ENCODE data around the gene TRABD2B.

Gene TRABD2B

GRCh38 chr1:47870946-47871676 lies 126.1 kb downstream of the TRABD2B start:
- no peak for DNase-seq (ENCODE audit: low read depth)
- no peak overlapping the region for H3K4me3 ChIP-seq (ENCODE audit: low read depth, low read length)
- TF ChIP-seq CTCF (IDR thresholded peaks at IDR 0.05; ENCODE audit: control insufficient read depth, extremely low read depth, insufficient read depth) = no peak

DNA sequence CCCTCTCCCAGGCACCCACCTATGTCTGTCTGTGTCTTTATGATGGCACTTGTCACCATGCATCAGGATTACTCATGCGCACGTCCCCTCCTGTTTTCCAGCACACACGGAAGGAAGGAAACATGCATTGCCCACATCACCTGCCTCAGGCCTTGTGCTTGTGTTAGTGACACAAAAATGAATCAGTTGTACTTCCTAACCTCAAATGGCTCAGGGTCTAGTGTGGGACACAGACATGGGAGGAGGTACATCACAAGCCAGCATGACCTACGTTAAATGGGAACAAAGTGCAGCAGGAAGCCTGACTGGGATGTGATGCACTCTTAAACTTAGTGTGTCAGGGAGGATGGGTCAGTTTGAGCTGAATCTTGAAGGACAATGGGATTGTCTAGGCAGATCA lies 126.7 kb downstream of the TRABD2B start:
- no peak for TF ChIP-seq CTCF (IDR thresholded peaks at IDR 0.05; ENCODE audit: control insufficient read depth, extremely low read depth, insufficient read depth)
- H3K4me3 ChIP-seq (ENCODE audit: low read depth, low read length) = no peak overlapping the region
- no peak for DNase-seq (ENCODE audit: low read depth)

- no peak for TF ChIP-seq CTCF (IDR thresholded peaks at IDR 0.05; ENCODE audit: control insufficient read depth, extremely low read depth, insufficient read depth)
- no peak for DNase-seq (ENCODE audit: low read depth)
- H3K4me3 ChIP-seq (ENCODE audit: low read depth, low read length) = no peak overlapping the region
Measured at GRCh38 chr1:47868348-47868676, 128.9 kb downstream of the TRABD2B start.

GRCh38 chr1:47867438-47868347 lies 129.5 kb downstream of the TRABD2B start:
- no peak for TF ChIP-seq CTCF (IDR thresholded peaks at IDR 0.05; ENCODE audit: control insufficient read depth, extremely low read depth, insufficient read depth)
- no peak for DNase-seq (ENCODE audit: low read depth)
- no peak overlapping the region for H3K4me3 ChIP-seq (ENCODE audit: low read depth, low read length)

- no peak for TF ChIP-seq CTCF (IDR thresholded peaks at IDR 0.05; ENCODE audit: control insufficient read depth, extremely low read depth, insufficient read depth)
- DNase-seq (ENCODE audit: low read depth) = no peak
- H3K4me3 ChIP-seq (ENCODE audit: low read depth, low read length) = no peak overlapping the region
Measured at GRCh38 chr1:47866601-47867437, 130.4 kb downstream of the TRABD2B start.

- H3K4me3 ChIP-seq (ENCODE audit: low read depth, low read length) = no peak overlapping the region
- no peak for DNase-seq (ENCODE audit: low read depth)
- TF ChIP-seq CTCF (IDR thresholded peaks at IDR 0.05; ENCODE audit: control insufficient read depth, extremely low read depth, insufficient read depth) = no peak
Measured at GRCh38 chr1:47865881-47866535, 131.2 kb downstream of the TRABD2B start.
